HG03045 (cell line): ENCODE data around the gene TMIE.

Experiments
- ATAC-seq: cut with Tn5 transposase; IDR thresholded peaks from one replicate; pipeline ENCODE4 v1.9.1; 2021; ENCODE audit warnings: mild to moderate bottlenecking, moderate library complexity; ENCODE audit not compliant: unreplicated experiment

TMIE gene

DNA sequence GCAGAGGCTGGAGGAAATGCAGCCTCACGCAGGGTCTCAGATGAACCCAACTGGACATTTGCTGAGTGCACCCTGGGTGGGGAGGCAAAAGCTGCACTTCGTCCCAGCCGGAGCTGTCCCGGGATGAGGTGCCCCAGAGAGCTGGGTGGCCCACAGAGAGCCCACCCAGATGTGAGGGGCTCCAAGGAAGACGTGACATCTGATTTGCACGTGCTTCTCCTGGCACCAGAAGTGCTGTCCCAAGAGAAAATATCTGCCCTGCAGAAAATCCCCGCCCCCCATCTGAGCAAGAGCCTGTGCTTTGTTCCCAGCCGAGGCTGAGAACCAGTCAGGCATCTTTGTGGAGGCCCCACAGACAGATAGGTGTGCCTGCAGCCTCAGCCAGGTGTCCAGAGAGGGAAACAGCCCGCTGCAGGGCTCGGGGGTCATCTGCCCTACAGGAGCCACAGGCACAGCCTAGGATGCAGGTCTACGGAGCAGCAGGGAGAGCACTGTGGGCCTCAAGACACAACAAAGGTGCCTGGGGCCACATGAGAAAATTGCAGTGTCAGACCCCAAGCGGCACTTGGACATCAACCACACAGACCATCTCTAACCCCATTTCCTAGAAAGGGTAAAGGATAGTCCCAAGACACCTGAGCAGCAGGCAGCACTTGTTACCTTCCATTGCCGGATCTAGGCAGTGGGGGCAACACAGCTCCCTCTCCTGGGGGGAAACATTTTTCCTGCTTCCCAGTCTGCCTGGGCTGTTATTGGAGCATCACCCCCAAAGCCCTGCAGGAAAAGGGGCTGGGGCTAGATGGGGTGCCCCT, 5.8 kb downstream of the TMIE start:
- ATAC-seq, result no peak

DNA sequence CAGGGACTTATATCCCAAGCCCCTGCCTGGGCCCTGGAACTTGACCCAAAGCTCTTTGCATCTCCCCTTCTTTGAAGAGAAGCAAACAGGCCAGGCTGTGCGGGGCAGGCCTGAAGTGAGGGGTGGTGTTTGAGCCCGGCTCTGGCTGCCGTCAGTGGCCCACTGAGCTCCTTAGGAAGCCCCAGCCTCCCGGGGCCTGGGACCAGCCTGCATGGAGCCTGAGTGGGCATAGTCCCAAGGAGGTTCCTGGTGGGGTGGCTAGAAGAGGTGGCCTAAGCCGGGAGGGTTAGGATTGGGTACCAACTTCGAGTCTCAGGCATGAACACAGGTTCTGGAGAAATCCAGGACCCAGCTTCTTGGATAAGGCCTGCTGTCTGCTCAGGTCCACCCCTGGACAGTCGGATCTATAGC, 6.4 kb downstream of the TMIE start:
- ATAC-seq, result no peak

DNA sequence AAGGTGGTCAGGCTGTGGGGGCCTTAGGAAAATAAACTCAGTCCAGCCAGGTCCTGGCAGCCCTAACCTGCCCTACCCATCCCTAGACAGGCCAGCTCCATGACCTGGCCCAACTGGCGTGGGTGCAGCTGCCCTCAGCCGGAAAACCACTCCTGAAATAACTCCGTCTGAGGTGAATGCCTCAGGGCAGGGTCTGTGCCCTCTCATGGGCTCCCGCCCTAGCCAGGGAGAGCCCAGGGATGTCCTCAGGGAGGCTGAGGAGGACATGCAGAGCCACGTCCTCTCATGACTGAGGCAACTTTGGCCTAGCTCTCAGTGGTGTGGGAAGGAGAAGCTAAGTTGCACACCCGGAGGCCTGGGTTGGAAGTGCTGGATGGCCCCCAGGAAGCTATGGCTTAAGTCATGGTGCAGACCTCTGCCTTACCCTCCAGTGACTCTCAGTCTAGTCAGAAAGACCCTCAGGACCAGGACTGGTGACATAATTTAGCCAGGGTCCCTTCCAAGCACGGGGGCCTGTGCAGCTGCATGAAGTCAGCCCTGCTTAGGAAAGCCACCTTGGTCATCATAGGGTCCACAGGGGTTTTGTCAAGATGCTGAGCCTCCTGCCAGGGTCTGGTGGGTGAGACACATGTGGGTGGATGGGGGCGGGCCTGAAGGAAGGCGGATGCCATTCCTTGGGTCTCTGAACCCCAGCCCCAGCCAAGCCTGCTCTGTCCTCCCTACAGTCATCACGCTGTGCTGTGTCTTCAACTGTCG, 7.4 kb downstream of the TMIE start:
- no peak for ATAC-seq

DNA sequence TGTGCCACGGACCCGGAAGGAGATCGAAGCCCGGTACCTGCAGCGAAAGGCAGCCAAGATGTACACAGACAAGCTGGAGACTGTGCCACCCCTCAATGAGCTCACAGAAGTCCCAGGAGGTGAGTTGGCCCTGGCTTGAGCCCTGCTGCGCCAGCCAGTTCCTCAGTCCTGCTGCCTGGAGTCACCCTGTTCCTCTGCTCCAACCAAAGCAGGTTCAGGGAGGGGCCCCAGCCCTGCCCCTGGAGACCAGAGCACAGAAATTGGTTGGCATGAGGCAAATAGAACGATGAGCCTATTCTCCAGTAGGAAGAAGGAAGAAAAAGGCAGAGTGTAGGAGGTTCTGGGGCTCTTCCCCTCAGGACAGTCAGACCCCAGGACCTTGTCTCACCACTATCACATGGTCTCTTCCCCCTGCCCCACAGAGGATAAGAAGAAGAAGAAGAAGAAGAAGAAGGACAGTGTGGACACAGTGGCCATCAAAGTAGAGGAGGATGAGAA, 8.0 kb downstream of the TMIE start:
- no peak for ATAC-seq

DNA sequence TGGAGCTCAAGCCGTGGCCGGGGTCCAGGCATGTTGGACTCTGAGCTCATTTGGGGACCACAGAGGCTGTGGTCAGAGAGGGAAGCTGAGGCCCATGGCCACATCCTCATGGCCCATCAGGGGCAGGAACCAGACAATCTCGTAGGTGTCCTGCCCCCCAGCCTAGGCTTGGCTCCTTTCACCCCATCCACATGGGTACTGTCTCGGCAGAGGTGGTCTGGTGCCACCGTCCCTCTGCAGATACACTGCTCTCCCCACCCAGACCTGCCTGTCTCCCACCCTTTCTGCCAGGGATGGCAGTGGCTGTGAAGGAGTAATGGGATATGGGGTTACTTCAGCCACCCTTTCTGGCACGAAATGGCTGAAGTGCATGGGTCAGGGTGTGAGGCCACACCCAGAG, 8.5 kb downstream of the TMIE start:
- ATAC-seq, result no peak

DNA sequence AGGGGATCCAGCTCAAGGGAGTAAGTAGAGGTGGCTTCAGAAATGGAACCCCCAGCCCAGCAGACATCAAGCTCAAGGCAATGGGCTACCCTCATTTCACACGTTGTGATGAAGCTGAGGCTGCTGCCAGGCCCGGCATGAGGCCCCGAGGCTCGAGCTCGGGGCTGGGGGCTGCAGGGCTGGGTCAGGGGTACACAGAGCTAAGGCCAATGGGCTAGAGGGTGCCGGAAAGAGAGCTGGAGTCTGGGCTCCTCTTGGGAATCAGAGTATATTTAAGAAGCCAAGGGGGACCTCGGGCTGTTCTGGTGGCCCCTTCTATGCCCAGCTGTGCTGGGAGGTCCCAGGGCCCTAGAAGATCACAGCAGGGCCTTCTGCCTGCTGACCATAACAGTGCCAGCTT, 9.0 kb downstream of the TMIE start:
- no peak for ATAC-seq

DNA sequence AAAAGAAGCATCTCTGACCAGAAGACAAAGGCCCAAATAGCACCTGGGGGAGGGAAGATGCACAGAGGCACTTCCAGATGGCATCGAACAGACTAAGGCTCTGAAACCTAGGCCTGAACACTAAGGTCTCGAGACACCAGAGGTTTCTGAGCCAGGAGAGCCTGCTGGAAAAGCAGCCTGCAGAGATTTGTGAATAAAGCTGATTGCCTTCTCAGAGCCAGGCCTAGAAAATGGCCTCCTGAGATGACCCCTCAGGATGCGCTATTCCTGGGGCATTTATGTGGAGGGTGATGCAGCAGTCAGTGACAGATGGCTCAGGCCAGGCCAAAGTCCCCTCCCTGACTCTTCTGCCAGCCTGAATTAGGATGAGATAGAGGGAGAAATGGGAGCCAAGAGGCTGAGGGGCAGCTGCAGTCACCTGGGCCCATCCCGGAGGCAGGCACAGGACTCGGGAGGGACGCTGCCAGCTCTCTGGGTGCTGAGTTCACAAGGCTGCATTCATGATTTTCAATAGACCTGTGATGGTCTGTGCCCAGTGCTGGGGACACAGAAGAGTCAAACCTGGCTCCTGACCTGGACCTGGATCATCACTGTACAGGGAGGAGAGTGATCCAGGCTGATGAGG, 9.6 kb downstream of the TMIE start:
- no peak for ATAC-seq

DNA sequence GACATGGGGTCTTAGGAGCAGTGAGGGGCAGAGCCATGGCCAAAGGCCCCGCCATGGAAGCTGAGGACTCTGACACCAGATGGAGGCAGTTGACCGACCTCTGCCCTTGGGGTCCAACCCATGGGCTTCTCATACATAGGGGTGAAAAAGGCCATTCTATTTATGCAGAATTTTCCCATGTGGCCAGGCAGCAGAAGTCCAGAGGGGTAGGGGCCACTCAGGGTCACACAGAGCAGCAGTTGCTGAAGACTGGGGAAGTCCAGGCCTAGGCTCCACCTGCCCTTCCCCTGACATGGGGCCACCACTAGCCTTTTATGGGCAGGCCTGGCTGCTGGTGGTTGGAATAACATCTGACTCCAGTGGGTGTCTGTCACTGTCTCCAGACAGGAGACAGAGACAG, 10.1 kb downstream of the TMIE start:
- no peak for ATAC-seq

DNA sequence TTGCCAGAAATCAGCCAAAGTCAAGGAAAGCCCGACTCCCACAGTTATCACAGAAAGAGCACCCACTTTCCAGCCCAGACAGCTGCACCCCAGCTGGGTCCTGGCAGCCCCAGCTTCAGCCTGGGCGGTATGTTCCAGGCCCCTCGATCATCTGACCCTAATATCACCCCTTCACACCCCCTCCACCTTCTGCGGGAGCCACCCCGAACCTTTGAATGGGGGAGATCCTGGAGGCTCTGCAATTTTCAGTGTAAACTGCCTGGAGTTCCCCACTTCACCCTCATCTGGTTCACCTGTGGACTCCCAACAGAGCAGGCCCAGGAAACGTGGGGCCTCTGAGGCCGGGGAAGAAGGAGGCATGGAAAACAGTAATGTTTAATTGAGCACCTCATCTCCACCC, 10.6 kb downstream of the TMIE start:
- ATAC-seq, result no peak

DNA sequence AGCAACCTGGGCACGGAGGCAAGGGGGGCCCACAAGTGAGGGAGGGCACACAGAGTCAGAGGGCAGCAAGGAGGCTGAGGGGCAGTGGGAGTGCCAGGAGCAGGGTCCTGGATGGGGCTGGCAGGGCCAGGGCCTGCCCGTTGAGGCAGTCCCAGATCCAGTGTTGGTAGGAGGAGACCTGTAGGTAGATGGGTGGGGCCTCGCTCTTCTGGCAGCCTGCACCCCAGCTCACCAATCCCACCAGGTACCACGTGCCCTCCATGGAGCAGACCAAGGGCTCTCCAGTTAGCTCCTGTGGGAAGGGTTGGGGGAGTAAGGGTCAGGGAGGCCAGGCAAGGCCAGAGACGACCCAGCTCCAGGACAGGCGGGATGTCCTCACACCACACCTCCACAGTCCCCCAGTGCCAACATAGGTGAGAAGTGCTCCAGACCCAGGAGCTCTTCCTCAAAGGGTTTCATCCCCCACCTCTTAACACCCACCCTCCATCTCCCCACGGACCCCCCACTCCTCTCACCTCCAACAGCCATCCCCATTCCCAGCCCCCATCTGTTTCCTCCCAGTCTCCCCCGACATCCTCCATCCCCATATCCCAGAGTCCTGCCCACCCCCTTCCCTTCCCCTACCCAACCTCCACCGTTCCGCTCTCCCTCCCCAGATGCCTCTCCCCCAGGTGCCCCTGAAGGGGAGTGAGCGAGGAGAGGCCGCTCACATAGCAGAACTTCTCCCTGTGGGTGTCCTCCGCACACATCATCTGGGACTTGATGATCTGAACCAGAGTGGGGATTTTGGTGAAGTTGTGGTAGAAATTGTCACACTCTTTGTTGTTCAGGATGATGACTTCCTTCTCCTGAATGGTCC, 11.2 kb downstream of the TMIE start:
- ATAC-seq, result no peak

DNA sequence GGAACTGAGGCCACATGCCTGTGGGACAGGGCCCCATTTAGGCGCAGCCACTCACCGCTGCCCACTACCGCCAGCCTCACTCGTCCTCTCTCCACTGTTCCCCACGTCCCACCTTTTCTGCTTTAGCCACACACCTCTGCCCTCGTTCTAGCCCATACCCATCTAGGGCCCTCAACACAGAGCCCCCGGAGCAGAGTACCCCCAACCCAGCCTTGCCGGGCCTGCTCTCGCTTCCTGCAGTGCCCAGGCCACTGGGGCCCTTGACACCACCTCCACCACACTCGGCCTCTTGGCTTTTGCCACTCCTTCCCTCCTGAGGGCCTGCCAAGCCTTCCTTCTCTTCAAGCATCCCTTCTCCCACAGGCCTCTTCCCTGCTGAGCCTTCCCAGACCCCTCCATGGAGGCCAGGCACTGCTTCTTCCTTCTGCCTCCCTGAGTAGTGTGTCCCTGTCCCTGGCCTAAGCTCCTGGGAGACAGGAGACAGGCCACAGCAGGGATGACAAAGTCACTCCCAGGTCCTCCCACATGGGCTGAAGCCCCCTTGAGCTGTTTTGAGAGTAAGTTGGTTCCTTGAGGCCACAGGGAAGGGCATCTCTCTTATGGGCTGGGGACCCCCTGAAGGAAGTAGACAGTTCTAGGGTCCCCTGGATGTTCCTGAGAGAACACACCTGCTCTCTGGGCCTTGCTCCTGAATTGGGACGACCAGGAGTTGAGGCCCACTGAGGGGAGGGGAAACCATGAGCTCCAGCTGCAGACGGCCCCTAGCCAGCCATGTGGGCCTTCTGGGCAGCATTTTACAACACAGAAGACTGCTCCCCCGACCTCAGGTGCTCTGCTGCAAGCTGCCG, 12.1 kb downstream of the TMIE start:
- no peak for ATAC-seq

DNA sequence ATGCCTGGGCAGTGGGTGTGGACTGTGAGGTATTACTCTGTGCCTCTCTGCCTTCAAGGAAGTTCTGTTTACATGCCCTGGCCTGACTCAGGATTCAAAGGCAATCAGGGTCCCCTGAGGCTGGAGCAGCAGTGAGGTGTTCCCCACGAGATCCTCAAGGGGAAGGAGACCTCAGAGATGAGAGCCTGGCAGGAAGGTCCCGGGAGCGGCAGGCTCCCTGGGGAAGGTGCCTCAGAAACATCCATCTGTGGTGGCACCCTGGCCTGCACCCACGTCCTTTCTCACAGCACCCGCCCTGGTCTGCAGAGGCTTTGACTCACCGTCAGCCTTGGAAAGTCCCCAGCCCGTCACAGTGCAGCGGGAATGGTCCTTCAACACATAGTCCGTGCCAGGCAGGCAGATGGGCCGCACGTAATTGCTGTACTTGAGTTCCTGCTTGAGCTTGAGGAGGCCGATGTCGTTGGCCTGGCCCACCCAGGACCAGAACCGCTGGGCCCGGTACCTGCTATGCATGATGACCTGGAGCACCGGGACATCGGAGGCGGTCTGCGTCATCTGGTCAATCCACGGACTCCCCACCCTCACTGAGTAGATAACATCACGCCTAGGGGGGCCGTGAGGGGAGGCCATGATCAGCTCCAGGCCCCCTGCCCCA, 12.8 kb downstream of the TMIE start:
- ATAC-seq, result peak; percentile 64

DNA sequence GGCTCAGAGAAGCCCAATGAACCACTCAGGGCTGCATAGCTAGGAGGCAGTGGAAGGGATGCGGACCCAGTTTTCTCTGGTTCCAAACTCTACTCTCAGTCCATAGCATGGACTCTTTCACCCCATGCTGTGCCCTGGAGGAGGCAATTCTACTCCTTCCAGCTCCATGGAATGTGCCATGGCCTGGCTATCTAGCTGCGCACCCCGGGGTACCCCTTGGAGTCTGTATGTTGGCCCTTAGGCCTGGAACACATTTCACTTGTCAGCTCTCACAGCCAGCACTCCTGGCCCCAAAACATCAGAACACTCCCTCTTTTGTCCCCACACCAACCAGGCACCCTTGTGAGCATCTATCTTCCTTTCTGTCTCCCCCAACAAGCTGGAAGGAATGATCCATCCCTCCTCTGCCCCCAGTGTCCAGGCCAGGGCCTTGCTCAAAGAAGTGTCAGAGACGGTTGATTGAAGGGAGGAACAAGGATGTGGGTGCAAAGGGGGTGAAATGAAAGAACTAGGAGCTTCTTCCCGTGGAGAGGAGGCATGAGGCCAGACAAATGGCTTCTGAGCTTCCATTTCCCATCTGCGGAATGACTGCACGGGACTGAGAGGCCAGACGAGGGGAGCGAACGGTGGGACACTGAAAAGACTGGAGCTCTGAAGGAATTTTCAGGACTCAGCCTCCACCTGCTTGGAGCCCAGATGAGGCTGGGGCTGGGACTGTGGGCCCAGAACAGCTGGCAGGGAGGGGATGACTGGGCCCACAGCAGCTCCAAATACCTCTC, 13.7 kb downstream of the TMIE start:
- ATAC-seq, result no peak

DNA sequence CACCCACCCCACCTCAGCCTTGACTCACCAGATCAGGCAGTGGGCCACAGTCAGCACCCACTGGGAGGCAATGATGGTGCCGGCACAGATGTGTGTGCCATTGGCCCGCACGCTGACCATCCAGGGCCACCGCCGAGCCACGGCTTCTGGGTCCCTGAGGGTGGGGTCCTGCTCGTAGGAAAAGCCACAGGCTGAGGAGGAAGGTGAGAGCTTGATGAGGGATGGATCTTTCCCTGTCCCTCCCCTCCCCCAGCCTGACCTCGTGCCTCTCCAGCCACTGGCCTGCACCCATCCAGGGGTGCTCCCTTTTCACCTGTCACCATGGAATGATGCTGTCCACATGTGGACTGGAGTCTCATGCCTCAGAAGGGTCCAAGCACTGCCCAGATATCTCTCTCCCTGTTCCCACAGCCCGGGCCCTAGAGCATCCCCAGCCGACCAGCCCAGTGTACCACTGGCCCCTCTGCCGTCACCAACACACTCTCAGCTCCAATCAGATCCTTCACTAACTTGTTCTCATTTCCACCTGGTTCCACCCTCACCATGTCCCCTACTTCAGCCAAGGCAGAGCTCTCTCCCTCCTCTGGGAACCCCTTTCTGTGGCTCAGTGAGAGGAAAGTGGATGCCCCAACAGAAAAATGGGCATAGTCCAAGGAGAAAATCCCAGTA, 14.4 kb downstream of the TMIE start:
- no peak for ATAC-seq

DNA sequence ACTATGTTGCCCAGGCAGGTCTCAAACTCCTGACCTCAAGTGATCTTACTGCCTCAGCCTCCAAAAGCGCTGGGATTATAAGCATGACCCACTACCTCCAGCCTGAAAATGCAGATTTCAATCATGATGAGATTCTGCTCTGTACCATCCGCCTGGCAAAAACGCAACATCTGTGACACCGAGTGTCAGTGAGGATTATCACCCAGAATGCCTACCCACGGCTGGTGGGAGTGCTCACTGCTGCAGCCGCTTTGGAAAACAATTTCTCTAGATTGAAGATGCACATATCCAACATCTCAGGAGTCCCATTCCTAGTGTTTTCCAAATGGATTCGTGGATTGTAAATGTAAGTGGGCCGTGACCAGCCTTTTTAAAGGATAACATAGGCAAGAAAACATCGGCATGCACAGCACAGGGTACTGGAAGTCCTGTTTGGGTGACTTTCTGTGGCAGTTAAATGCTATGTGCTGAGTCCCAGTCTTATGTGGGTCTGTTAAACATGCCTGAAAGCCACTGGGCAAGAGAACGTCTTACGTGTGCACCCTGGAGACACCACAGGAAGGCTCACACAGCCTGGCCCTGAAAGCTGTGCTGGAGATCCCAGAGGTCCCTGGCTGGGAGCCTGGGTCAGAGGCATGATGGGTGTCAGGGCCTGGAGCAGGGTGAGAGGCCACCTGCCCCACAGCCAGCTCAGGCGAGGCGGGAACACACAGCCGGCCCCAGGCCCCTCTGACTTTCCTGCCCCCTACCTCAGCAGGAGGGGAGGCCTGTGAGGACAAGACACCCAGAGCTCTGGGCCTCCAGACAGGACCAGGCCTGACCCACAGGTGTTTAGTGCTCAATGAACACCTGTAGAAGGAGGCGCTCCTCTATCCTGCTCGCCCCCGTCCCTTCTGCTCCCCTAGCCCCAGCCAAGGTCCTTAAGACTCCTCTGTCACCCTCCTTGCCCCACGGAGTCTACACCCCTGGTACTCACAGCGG, 15.6 kb downstream of the TMIE start:
- no peak for ATAC-seq

DNA sequence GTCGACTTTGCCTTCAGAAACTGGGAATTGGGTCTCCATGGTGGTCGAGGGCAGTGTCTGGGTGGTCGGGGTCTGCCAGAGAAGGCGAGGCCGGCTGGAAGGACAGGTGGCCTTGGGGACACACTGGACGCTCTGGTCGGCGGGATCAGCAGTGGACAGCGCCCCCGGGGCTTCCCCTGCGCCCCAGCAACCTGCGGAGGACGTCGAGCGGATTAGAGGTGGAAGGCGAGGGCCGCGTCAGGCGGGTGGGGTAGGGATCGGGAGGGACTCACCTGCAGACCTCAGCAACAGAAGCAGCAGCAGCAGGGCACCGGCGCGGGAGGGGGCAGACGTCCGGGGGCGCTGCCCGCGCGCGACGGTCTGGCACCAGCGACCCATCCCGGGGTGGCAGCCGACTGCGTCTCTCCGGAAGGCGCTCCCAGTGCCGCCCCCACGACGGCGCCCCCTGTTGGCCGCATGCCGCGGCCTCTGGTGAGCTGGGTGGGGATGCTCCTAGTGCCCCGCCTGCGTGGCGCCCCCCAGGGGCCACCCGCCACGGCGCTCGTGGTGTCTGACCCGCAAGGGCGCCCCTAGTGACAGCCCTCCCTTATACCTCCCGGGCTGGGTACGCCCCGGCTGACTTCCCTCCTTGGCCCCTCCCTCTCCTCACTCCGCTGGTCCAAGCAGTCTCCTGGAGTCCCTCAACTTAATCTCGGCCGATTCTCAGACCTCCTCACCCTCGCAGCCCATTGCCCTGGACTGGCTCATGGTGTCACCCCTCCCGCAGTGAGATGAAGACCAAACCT, 16.4 kb downstream of the TMIE start, which contains the start of gene PRSS50:
TSS of gene PRSS50 (minus strand) at position 423 of the 785 bp plus-strand sequence. CDS start at position 378, 45 bp downstream.
- ATAC-seq, result no peak
